ENCODE data around the gene SUSD6.
"Not testable (repeated sequence)": the region's sequence is repeated elsewhere in the genome, so short reads cannot be mapped to it uniquely, and the experiment has no call there.

The SUSD6 gene

GRCh38 chr14:69593018-69593677, 18.2 kb upstream of the SUSD6 start:
- no peak for DNase-seq

- no peak for DNase-seq
Measured at GRCh38 chr14:69594846-69595245, 16.6 kb upstream of the SUSD6 start.

- DNase-seq, result no peak
Measured at GRCh38 chr14:69595336-69595735, 16.1 kb upstream of the SUSD6 start.

GRCh38 chr14:69599431-69599830, 12.0 kb upstream of the SUSD6 start:
- not testable (repeated sequence) for DNase-seq

- no peak for DNase-seq
Measured at GRCh38 chr14:69600304-69600891, 11.0 kb upstream of the SUSD6 start.

- no peak for DNase-seq
Measured at GRCh38 chr14:69605738-69606137, 5.7 kb upstream of the SUSD6 start.

- DNase-seq, result no peak
Measured at GRCh38 chr14:69606258-69607184, 4.9 kb upstream of the SUSD6 start.

- DNase-seq, result no peak
Measured at GRCh38 chr14:69610020-69610873, 1.1 kb upstream of the SUSD6 start.

- DNase-seq, result no peak
Measured at GRCh38 chr14:69610874-69611171, 573 bp upstream of the SUSD6 start.

GRCh38 chr14:69612014-69612782, 802 bp downstream of the SUSD6 start:
- DNase-seq, result peak; percentile 46

- no peak for DNase-seq
Measured at GRCh38 chr14:69612783-69613130, 1.4 kb downstream of the SUSD6 start.

- no peak for DNase-seq
Measured at GRCh38 chr14:69613312-69614073, 2.1 kb downstream of the SUSD6 start.

- DNase-seq, result no peak
Measured at GRCh38 chr14:69614592-69614991, 3.2 kb downstream of the SUSD6 start.

- no peak for DNase-seq
Measured at GRCh38 chr14:69615121-69615495, 3.7 kb downstream of the SUSD6 start.

- no peak for DNase-seq
Measured at GRCh38 chr14:69615496-69616407, 4.4 kb downstream of the SUSD6 start.

GRCh38 chr14:69616408-69616773, 5.0 kb downstream of the SUSD6 start:
- no peak for DNase-seq

- DNase-seq, result no peak
Measured at GRCh38 chr14:69617796-69618195, 6.4 kb downstream of the SUSD6 start.

GRCh38 chr14:69619012-69619411, 7.6 kb downstream of the SUSD6 start:
- no peak for DNase-seq

GRCh38 chr14:69620211-69620611, 8.8 kb downstream of the SUSD6 start:
- DNase-seq, result no peak

GRCh38 chr14:69620981-69621380, 9.6 kb downstream of the SUSD6 start:
- no peak for DNase-seq

GRCh38 chr14:69624136-69624535, 12.7 kb downstream of the SUSD6 start:
- no peak for DNase-seq
